Neuronal stem cell (in vitro differentiated cells): Measurements from ENCODE around the gene TGM2.
"Not testable (repeated sequence)": the region's sequence is repeated elsewhere in the genome, so short reads cannot be mapped to it uniquely, and the experiment has no call there.

Source experiments
- DNase-seq: peaks from one replicate; pipeline ENCODE4 v3.0.0-alpha.2; 2013; ENCODE audit warnings: low spot score
- H2AFZ ChIP-seq: one replicate; pipeline ENCODE4 v1.6.1; 2013; ENCODE audit warnings: mild to moderate bottlenecking, low read length, inconsistent platforms
- H2AK5ac ChIP-seq: 2 replicates; pipeline ENCODE4 v1.6.1; 2013; ENCODE audit warnings: low read depth, mild to moderate bottlenecking, inconsistent platforms, low read length, moderate library complexity, mixed read lengths
- H2BK120ac ChIP-seq: 2 replicates; pipeline ENCODE4 v1.6.1; 2013; ENCODE audit warnings: low read depth, mild to moderate bottlenecking, inconsistent platforms, low read length, moderate library complexity, mixed read lengths
- H2BK12ac ChIP-seq: one replicate; pipeline ENCODE4 v1.6.1; 2013; ENCODE audit warnings: low read length, inconsistent platforms
- H2BK15ac ChIP-seq: 2 replicates; pipeline ENCODE4 v1.6.1; 2013; ENCODE audit warnings: mild to moderate bottlenecking, low read length, inconsistent platforms, mixed read lengths
- H2BK5ac ChIP-seq: one replicate; pipeline ENCODE4 v1.6.1; 2013; ENCODE audit warnings: inconsistent platforms, mild to moderate bottlenecking, low read length, moderate library complexity
- H3K14ac ChIP-seq: one replicate; pipeline ENCODE4 v1.6.1; 2013; ENCODE audit warnings: low read length, inconsistent platforms
- H3K18ac ChIP-seq: 2 replicates; pipeline ENCODE4 v1.6.1; 2013; ENCODE audit warnings: low read length, inconsistent platforms
- H3K23ac ChIP-seq: 2 replicates; pipeline ENCODE4 v1.6.1; 2013; ENCODE audit warnings: low read depth, mild to moderate bottlenecking, mixed read lengths, low read length, inconsistent platforms; ENCODE audit not compliant: poor library complexity
- H3K27ac ChIP-seq: replicated peaks from 3 replicates; pipeline ENCODE4 v1.5.1; 2013; ENCODE audit warnings: low read length, inconsistent platforms
- H3K27me3 ChIP-seq, 3 experiments: 2 replicates each; pipeline ENCODE4 v1.6.1; 2013; ENCODE audit warnings: low read length in 3 of 3, mild to moderate bottlenecking in 2 of 3, inconsistent platforms in 1 of 3, low read depth in 1 of 3, mixed read lengths in 1 of 3, moderate library complexity in 1 of 3; ENCODE audit not compliant: control insufficient read depth in 3 of 3, insufficient read depth in 3 of 3
- H3K36me3 ChIP-seq, 2 donors: replicated peaks in 1 of 2; 2 replicates each; pipeline ENCODE4 v1.6.1; 2013; ENCODE audit warnings: low read length in 2 of 2; ENCODE audit not compliant: control insufficient read depth in 2 of 2, insufficient read depth in 2 of 2
- H3K4ac ChIP-seq: 2 replicates; pipeline ENCODE4 v1.6.1; 2013; ENCODE audit warnings: inconsistent platforms, mild to moderate bottlenecking, low read length, moderate library complexity
- H3K4me1 ChIP-seq, 2 donors: 1 replicate in 1 of 2; 2 replicates in 1 of 2; pipeline ENCODE4 v1.6.1; 2013; ENCODE audit warnings: low read length in 2 of 2, low read depth in 1 of 2; ENCODE audit not compliant: control insufficient read depth in 2 of 2, insufficient read depth in 1 of 2
- H3K4me2 ChIP-seq: one replicate; pipeline ENCODE4 v1.6.1; 2013; ENCODE audit warnings: mild to moderate bottlenecking, low read length, inconsistent platforms; ENCODE audit not compliant: insufficient read depth, poor library complexity, severe bottlenecking
- H3K4me3 ChIP-seq, 2 donors: 2 replicates each; pipeline ENCODE4 v1.5.1; 2013; ENCODE audit warnings: low read length in 2 of 2, mild to moderate bottlenecking in 2 of 2, inconsistent platforms in 1 of 2, moderate library complexity in 1 of 2
- H3K79me1 ChIP-seq: one replicate; pipeline ENCODE4 v1.6.1; 2013; ENCODE audit warnings: low read depth, mild to moderate bottlenecking, inconsistent platforms, low read length, moderate library complexity
- H3K9ac ChIP-seq: one replicate; pipeline ENCODE4 v1.6.1; 2013; ENCODE audit warnings: mild to moderate bottlenecking, low read depth, low read length, inconsistent platforms; ENCODE audit not compliant: poor library complexity
- H3K9me3 ChIP-seq, 2 donors: replicated peaks in 1 of 2; 2 replicates each; pipeline versions ENCODE3 to v1.6.1; 2013; ENCODE audit warnings: low read length in 2 of 2, mild to moderate bottlenecking in 2 of 2, inconsistent platforms in 1 of 2, low read depth in 1 of 2, mixed read lengths in 1 of 2, moderate library complexity in 1 of 2; ENCODE audit not compliant: control insufficient read depth in 2 of 2, insufficient read depth in 1 of 2
- H4K8ac ChIP-seq: one replicate; pipeline ENCODE4 v1.6.1; 2013; ENCODE audit warnings: low read depth, mild to moderate bottlenecking, inconsistent platforms, low read length, moderate library complexity
- H4K91ac ChIP-seq: one replicate; pipeline ENCODE4 v1.6.1; 2013; ENCODE audit warnings: low read length, low read depth, mild to moderate bottlenecking, inconsistent platforms; ENCODE audit not compliant: poor library complexity
- WGBS, 2 donors: extraction: QIAGEN DNeasy Blood & Tissue Kit; methylation state at CpG; one replicate each; pipeline ENCODE4 v1.1.7; 2013; ENCODE audit warnings: missing lambda C conversion rate in 2 of 2, mixed read lengths in 1 of 2; ENCODE audit not compliant: insufficient read length in 2 of 2, insufficient replicate concordance in 1 of 2; ENCODE audit errors: extremely low coverage in 2 of 2; 5-methylcytosine and 5-hydroxymethylcytosine counted together

TGM2 gene

GRCh38 chr20:38107386-38107785 lies 57.7 kb downstream of the TGM2 start:
- H3K4me2 ChIP-seq, H3K23ac ChIP-seq, H2BK12ac ChIP-seq, H2AK5ac ChIP-seq, DNase-seq, H2BK15ac ChIP-seq, H3K4ac ChIP-seq, H3K79me1 ChIP-seq, H3K36me3 ChIP-seq, H3K4me3 ChIP-seq, H3K27me3 ChIP-seq, H2BK5ac ChIP-seq, H3K9me3 ChIP-seq, H4K8ac ChIP-seq, H3K27ac ChIP-seq, H4K91ac ChIP-seq, H2BK120ac ChIP-seq, H2AFZ ChIP-seq, H3K14ac ChIP-seq, H3K18ac ChIP-seq, H3K9ac ChIP-seq, H3K4me1 ChIP-seq: not testable (repeated sequence)
- WGBS, 2 donors = no CpG with 5 or more reads among the region's 1 CpG

- H3K9me3 ChIP-seq = no peaks in the 10 kb centered on the region
- H2BK5ac ChIP-seq = no peak overlapping the region
- no peaks in the 10 kb centered on the region for H3K36me3 ChIP-seq
- H3K27me3 ChIP-seq = no peaks in the 10 kb centered on the region
- H3K4me1 ChIP-seq = no peaks in the 10 kb centered on the region
- no peak overlapping the region for H2BK15ac ChIP-seq
- H3K27ac ChIP-seq = no peak overlapping the region
- no peak overlapping the region for H3K9ac ChIP-seq
- no peak overlapping the region for H2AK5ac ChIP-seq
- H3K4ac ChIP-seq = no peak overlapping the region
- no peak for DNase-seq
- H2BK12ac ChIP-seq = no peak overlapping the region
- WGBS, 2 donors = no CpG with 5 or more reads among the region's 5 CpGs
- H4K91ac ChIP-seq = no peak overlapping the region
- H3K23ac ChIP-seq = no peak overlapping the region
- no peak overlapping the region for H3K4me3 ChIP-seq
- H3K4me2 ChIP-seq = no peak overlapping the region
- no peak overlapping the region for H4K8ac ChIP-seq
- H3K14ac ChIP-seq = no peak overlapping the region
- H2AFZ ChIP-seq = no peak overlapping the region
- no peaks in the 10 kb centered on the region for H3K79me1 ChIP-seq
- H3K18ac ChIP-seq = no peak overlapping the region
- no peak overlapping the region for H2BK120ac ChIP-seq
Measured at GRCh38 chr20:38106461-38106860, 58.6 kb downstream of the TGM2 start.

- Histone ChIP-seq H4K8ac (no peak overlapping the region), H2BK15ac (no peak overlapping the region), H3K9me3 (no peaks in the 10 kb centered on the region), H2BK12ac (no peak overlapping the region), H2AK5ac (no peak overlapping the region), H2BK5ac (no peak overlapping the region), H2AFZ (no peak overlapping the region), H3K36me3 (no peaks in the 10 kb centered on the region), H3K79me1 (no peaks in the 10 kb centered on the region), H3K4me3 (no peak overlapping the region), H3K27me3 (no peaks in the 10 kb centered on the region), H3K4me1 (no peaks in the 10 kb centered on the region), H3K27ac (no peak overlapping the region), H3K18ac (no peak overlapping the region), H4K91ac (no peak overlapping the region), H2BK120ac (no peak overlapping the region), H3K9ac (no peak overlapping the region), H3K4ac (no peak overlapping the region), H3K23ac (no peak overlapping the region), H3K4me2 (no peak overlapping the region), H3K14ac (no peak overlapping the region)
- DNase-seq = no peak
- no CpG with 5 or more reads among the region's 1 CpG for WGBS, 2 donors
Measured at GRCh38 chr20:38104285-38104684, 60.8 kb downstream of the TGM2 start.

DNA sequence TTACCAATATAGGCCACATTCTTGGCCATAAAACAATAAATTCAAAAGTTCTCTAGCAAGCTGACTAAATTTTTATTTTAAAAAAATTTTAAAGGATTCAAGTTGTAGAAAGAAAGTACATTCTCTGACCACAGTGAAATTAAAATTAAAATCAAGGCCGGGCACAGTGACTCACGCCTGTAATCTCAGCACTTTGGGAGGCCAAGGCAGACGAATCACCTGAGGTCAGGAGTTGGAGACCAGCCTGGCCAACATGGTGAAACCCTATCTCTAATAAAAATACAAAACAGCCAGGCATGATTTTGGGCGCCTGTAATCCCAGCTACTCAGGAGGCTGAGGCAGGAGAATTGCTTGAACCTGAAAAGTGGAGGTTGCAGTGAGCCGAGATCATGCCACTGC lies 62.9 kb downstream of the TGM2 start:
- not testable (repeated sequence) for H3K9ac ChIP-seq, H4K91ac ChIP-seq, H2BK12ac ChIP-seq, H4K8ac ChIP-seq, H2BK5ac ChIP-seq, H3K4me1 ChIP-seq, H3K27me3 ChIP-seq, H2AFZ ChIP-seq, H2AK5ac ChIP-seq, H3K18ac ChIP-seq, H3K4me3 ChIP-seq, H3K4me2 ChIP-seq, DNase-seq, H3K36me3 ChIP-seq, H3K9me3 ChIP-seq, H3K79me1 ChIP-seq, H3K23ac ChIP-seq, H2BK120ac ChIP-seq, H3K4ac ChIP-seq, H3K27ac ChIP-seq, H2BK15ac ChIP-seq, H3K14ac ChIP-seq
- WGBS, 2 donors = no CpG with 5 or more reads among the region's 5 CpGs
